C4-2B (cell line): ENCODE measurements around the gene LAPTM5.

Source experiments
- H3K27ac ChIP-seq: fragments of 450-650 bp; 2 replicates; pipeline ENCODE4 v1.5.1; 2017
- ZFX ChIP-seq: fragments of 450-650 bp; IDR thresholded peaks from 2 replicates; pipeline ENCODE4 v1.6.1; 2017
- TF ChIP-seq, protein P1 (sequence below): fragments of 450-650 bp; conservative IDR thresholded peaks from 2 replicates; pipeline ENCODE4 v1.5.1; 2017; ENCODE audit warnings: mild to moderate bottlenecking

The LAPTM5 gene

DNA sequence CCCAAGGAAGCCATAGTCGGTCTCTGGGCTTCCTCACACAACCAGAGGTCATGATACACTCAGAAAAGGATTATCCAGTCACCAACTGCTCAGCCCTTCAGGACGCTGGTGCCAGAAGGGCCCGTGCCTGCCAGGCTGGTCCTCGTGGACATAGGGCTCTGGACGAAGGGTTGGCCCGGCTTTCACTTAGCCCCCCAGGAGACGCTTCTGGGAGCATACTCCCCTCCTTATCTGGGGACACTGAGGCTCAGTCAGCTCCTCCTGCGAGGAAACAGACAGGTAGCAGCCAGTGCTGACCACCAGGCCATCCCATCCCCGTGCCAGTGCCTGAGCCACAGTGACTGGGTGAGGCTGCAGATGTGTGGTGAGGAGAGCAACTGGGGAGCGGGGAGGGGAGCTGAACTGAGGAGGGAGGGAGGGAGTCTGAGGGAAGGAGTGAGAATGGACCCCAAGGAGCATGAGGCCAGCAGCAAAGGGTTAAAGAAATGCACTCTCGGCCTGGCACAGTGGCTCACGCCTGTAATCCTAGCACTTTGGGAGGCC, 17.9 kb upstream of the LAPTM5 start:
- no peak overlapping the region for H3K27ac ChIP-seq

DNA sequence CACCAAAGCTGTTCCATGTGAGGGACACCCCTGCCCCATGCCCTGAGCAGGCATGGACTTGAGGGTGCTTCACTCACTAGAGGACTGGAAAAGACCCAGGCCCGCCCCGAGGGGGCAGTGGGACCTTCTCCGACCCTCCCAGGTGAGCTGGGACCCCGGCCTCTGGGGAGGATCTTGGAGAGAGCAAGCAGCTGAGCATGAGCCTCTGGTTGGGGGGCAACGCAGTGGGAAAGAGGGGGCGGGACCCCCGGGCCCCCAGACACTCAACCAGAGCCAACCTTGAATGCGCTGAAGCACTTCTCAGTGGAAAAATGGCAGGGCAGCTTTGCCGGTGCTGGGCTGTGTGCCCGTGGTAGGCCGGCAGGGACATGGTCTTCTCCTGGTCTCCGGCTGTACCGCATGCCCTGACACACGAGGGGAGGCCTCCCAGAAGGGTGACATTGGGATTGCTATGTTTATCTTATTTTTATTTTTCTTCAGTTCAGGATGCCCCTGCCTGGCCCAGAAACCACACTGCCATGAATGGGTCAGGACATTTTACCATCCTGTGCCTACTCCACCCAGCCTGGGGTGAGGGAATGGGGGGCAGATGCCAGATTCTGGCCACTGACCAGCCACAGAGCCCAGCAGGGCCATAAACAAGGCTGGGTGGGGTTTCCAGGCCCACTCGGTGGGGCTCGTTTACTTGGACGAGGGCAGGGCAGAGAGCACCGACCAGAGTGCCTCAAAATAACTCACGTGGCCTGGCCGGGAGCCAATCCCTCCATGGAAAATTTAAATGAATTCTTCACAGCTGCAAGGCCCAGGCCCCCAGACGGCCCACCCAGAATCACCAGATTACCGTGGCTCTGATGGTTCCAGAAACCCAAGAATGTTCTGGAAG, 17.2 kb upstream of the LAPTM5 start:
- H3K27ac ChIP-seq: no peak overlapping the region
- no peak for TF ChIP-seq ZFX
- TF ChIP-seq, protein P1, sequence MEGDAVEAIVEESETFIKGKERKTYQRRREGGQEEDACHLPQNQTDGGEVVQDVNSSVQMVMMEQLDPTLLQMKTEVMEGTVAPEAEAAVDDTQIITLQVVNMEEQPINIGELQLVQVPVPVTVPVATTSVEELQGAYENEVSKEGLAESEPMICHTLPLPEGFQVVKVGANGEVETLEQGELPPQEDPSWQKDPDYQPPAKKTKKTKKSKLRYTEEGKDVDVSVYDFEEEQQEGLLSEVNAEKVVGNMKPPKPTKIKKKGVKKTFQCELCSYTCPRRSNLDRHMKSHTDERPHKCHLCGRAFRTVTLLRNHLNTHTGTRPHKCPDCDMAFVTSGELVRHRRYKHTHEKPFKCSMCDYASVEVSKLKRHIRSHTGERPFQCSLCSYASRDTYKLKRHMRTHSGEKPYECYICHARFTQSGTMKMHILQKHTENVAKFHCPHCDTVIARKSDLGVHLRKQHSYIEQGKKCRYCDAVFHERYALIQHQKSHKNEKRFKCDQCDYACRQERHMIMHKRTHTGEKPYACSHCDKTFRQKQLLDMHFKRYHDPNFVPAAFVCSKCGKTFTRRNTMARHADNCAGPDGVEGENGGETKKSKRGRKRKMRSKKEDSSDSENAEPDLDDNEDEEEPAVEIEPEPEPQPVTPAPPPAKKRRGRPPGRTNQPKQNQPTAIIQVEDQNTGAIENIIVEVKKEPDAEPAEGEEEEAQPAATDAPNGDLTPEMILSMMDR: no peak

More for the DNA sequence above, 17.9 kb upstream of the LAPTM5 start:
- no peak for TF ChIP-seq ZFX
- TF ChIP-seq, protein P1: no peak

DNA sequence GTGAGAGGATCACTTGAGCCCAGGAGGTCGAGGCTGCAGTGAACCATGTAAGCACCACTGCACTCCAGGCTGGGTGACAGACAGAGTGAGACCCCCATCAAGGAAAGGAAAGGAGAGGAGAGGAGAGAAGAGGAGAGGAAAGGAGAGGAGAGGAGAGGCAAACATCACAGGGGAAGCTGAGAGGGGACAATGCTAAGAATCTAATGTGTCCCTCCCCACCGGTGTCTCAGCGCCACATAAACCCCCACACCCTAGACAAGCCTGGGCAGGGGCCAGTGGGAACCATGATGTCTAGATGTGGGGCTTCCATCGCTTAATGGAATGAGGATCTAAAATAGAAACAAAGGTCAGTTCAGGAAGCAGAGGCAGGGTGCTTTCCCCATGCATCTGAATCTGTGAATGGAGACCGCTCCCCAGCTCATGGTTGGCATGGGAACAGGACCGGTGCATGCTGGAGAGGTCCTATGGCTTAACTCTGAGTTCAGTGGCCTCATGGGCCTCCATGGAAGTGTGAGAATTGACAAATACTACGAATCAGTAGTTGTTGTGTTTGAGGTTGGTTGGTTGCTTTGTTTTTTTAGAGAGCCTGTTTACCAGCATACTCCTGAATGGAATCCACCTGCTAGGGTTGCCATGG, 16.3 kb upstream of the LAPTM5 start:
- H3K27ac ChIP-seq: no peak overlapping the region
- no peak for TF ChIP-seq ZFX
- TF ChIP-seq, protein P1: no peak

DNA sequence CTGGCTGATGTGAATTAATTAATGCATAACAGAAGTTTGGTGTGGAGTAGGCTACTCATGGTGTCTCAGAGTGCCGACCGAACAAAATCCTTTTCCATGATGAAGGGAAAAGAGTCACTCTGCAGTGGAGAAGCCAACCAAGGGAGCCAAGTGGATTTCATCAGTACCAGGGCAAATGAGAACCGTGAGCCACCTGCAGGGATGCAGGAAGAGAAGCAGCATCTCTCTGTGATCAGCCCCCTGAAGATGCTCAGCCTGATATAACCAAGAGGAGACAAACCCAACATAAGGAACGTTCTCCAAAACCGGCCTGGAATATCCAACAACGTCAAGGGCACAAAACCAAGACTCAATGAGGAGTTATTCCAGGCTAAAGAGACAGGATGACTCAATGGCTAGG, 13.4 kb upstream of the LAPTM5 start:
- no peak for TF ChIP-seq ZFX
- TF ChIP-seq, protein P1: no peak
- no peak overlapping the region for H3K27ac ChIP-seq

DNA sequence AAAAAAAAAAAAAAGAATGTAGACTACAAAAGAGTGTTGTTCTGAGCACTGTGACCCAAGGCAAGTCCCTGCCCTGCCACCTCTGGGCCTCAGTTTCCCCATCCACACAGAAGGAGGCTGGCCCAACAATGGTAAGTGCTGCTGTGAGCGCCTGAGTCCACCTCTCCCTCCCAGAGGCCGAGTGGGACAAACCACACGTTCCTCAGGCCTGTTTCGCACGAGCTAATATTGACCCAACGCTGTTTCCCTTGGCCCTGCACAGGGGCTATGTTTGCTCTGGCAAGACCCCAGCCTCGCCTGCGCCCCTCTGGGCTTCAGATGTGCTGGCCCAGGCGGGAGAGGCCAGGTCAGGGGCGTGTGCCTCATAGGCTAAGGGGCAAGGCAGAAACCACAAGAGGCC, 12.6 kb upstream of the LAPTM5 start:
- TF ChIP-seq, protein P1: no peak
- TF ChIP-seq ZFX: no peak
- no peak overlapping the region for H3K27ac ChIP-seq

DNA sequence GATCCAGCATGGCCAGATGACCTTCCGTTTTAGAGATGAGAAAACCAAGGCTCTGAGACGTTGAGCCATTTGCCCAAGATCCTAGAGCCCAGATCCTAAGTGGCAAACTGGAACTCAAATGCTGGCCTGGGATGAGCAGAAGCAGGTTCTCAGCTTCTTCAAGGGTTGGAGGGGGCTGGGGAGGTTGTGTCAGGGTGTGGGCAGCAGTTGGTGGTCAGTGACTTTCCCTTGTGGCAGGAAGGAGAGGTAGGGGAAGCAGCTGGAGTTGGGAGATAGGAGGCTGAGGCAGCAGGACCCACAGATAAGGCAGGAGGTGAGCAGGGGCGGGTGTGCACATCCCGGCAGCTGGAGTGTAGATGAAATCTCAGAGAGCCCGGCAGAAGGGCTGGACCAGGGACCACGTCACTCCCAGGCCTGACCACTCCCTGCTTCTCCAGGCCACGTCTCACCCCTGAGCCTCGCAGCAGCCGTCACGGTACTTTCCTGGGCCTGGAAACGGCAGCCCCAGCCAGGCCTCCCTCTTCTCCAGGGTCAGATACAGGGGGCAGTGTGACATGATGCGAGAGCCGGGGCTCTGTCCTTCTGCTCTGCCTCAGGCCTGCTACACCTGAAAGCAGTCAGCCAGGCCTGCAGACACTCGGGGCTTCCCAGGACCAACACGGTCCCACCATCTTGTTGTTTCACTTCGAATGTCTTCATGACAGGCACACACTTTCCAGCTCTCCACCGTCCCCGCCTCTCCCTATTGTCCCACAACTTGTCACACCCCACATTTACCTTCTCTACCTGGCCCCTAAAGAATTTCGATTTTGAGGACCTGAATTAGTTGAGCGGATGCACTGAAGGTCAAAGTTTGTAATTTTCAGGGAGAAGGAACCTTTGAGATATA, 11.5 kb upstream of the LAPTM5 start:
- H3K27ac ChIP-seq: no peak overlapping the region

More for the DNA sequence above, 11.5 kb upstream of the LAPTM5 start:
- TF ChIP-seq, protein P1: no peak
- no peak for TF ChIP-seq ZFX
